Spleen (tissue), 7 donors: Measurements from ENCODE around the gene SRD5A1.

ENCODE experiments used
- CTCF ChIP-seq, 11 experiments: fragments of 200-600 bp in 7 of 11; fragments of 450-650 bp in 4 of 11; sonication (generic) in 4 of 11; IDR thresholded peaks in 8 of 11; conservative IDR thresholded peaks in 3 of 11; 1 replicate in 7 of 11; 2 replicates in 4 of 11; pipeline versions ENCODE4 v1.4.0 to v1.8.0; 2016 to 2021; ENCODE audit warnings: antibody characterized with exemption in 11 of 11, inconsistent platforms in 4 of 11, mild to moderate bottlenecking in 1 of 11
- POLR2A ChIP-seq, 3 donors: fragments of 450-650 bp; IDR thresholded peaks; one replicate each; pipeline ENCODE4 v1.5.1; 2017; ENCODE audit warnings: antibody characterized with exemption in 3 of 3, mild to moderate bottlenecking in 1 of 3
- POLR2AphosphoS5 ChIP-seq, 3 donors: sonication (generic); formaldehyde crosslinking; IDR thresholded peaks; one replicate each; pipeline ENCODE4 v1.5.1; 2017; ENCODE audit warnings: antibody characterized with exemption in 3 of 3
- donor health status: DM: no; HTN: no; CAD: no; lungs with moderate emphysema.
- donor health status: DM: no; HTN: no; CAD: no.
- donor health status: DM: no; HTN: no; CAD: no.

DNA sequence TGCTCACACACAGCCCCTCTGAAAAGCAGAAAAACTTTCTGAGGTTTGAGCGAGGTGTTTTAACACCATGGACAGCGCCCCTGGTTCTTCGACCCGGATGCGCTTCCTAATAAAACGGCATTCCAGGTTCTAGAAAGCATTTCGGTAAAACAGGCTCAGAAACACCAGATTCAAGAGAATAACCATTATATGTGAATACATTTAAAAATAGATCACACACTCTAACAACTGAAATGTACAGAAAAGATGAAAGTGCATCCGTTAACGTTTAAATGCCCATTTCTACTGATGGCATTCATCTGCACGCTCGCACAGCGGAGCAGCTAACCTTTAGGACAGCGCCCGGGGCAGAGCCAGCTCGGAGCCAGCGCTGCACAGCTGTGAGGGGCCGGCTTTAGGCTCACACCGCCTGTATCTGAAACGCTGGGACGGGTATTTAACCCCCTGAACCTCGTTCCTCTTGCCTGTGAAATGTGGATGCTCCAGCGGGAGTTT, 53.7 kb downstream of the SRD5A1 start:
- TF ChIP-seq CTCF (IDR thresholded peaks at IDR 0.05 in 8 of 11, conservative IDR thresholded peaks at IDR 0.05 in 3 of 11): no peak
- TF ChIP-seq POLR2A (IDR thresholded peaks at IDR 0.05): no peak
- no peak for TF ChIP-seq POLR2AphosphoS5 (IDR thresholded peaks at IDR 0.05)
